NCI-H748 treated with DMSO at 0.1 percent for 48 hours (cell line): ENCODE data around the gene RHBDF2.

Experiments used
- DNase-seq: peaks from one replicate; lab custom pipeline; 2025; lab: John Stamatoyannopoulos, UW

The RHBDF2 gene

DNA sequence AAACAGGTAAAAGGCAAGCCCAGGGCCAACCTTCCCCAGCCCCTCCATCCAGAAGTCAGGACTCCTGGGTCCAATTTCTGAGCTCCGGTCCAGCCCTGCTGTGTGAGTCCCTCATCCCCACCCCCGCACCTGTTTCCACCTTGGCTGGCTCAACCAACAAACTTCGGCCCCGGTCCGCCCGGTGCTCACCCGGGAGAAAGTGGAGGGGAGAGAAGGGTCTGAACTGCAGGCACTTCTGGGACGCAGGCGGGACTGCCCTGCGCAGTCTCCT lies 541 bp downstream of the RHBDF2 start:
- no peak for DNase-seq

DNA sequence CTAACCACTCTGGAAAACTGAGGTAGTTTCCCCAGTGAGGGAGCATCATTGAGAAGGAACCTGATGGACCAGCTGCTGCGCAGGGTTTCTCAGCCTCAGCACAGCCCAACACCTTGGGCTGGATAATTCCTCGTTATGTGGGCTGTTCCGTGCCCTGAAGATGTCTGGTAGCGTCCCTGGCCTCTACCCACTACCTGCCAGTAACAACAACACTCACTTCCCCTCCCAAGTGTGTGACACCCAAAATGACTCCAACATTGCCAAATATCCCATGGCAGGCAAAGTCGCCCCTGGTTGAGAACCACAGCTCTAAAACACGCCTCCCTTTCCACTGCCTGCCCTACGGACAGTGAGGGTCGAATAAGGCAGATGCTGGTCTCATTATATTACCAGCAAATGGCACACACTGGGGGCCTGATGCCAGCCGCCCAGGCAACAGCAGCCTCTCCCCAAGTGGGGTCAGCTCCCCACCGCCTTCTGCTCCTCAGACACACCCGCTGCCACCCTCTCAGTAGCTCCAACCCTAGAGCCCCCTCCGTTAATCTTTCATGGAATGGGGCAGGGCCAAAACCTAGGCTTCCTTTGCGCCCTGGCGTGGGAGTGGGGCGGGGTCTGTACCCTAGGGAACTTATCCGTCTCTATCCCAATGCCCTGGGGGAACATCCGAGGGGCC lies 1.0 kb downstream of the RHBDF2 start:
- no peak for DNase-seq

GRCh38 chr17:76499267-76499667 lies 2.0 kb downstream of the RHBDF2 start:
- DNase-seq = no peak

DNA sequence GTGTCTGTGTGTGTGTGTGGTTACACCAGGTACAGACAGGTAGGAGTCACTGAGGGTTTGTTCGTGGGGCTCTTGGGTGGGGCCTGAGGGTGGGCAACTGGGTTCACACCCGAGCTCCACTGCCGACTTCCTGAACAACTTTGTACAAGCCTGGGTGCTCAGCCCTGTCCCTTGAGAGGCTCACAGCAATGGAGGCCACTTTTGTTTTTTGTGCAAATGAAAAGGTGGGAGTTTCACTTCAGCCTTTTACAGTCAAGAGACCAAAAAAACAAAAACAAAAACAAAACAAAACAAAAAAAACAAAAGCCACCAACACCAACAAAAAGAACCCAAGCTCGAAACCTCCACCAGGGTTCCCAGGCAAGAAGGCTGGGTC lies 2.4 kb downstream of the RHBDF2 start:
- DNase-seq = no peak

DNA sequence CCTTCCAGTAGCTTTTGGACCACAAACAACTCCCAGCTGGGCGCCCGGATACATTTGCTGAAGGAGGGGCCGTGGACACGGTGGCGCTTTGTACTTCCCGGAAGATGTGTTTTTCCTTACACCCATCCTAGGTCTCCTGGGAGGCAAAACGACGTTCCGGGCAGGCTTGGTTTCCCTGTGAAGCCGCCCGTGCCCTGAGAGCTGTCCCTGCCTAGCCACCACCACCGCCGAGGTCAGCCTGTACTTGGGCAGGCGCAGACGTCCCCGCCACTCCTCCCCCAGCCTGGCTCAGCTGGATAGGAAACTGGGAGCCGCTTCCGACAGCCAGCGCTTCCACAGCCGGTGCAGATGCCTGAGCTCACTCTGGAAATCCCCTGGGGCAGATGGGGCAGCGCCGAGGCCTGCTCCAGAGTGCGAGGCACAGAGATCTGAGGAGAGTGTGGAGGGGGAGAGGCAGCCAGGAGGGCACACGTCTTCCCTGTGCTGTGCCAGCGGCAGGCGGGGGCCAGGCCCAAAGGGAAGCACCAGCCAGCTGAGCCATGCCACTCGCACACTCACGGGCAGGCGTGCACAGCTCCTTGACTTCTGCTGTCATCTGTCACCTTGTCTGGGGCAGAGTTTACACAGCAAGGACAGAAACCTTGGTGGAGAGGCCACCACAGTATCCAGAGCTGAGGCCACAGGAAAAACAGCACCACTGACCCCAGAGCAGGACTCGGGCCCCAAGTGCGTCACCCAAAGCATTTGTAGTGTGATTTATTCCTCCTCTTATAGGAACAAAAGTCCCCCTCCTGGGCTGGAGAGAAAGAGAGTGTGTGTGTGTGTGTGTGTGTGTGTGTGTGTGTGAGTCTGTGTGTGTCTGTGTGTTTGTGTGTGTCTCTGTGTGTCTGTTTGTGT lies 3.0 kb downstream of the RHBDF2 start:
- no peak for DNase-seq

DNA sequence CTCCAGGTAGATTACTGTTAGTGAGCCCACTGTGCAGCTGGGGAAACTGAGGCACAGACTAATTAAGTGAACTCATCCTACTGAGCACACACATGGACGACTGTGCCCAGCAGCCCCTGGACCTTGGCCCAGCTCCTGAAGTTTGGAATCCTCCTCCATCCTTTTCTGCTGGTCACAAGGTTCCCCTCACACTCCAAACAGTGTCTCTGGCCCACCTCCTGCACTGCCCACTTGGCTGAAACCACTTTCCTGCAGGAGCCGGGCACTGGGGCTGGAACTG lies 3.6 kb downstream of the RHBDF2 start:
- no peak for DNase-seq

DNA sequence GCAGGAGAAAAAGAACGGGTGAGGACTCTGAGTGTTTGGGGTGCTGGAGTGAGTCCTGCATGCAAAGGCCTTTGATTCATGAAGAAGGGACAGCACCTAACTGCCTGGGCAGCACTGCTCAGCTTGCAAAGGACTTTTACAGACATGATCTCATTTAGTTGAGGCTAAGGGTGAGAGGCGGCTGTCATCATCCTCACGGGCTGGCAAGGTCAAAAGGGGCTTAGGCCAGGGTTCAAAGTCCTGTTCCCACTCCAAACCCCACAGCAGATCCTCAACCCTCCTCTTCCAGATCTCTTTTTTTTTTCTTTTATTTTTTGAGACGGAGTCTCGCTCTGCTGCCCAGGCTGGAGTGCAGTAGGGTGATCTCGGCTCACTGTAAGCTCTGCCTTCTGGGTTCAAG lies 4.8 kb downstream of the RHBDF2 start:
- no peak for DNase-seq

DNA sequence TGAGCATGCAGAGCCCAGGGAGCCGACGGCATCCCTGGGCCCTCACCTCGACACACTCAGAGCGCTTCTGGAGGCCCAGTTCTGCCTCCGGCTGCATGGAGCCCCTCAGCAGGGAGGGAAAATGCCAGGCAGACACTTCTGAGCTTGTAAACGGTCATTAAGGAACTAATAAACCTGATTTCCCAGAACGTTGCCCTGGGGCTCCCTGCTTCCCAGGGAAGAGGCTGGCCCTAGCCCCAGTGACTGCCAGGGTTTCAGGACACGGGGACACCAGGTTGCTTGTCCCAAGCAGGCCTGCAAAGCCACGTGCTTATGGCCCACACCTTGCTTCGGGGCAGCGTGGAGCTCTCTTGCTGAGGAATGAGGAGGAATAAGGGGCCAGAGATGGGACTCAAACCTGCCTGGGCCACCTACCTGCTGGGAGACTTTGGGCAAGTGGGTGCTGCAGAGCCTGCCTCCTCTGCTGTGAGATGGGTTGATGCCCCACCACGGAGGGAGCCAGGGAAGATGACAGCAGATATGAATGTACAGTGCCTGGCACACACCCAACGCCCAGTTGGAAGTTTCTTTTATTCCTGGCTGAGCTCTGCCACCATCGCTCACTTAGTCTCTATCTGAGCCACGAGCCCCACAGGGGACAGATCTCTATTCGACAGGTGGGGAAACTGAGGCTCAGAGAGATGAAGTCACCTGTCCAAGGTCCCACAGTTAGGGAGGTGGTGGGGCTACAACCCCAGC lies 5.4 kb downstream of the RHBDF2 start:
- DNase-seq = no peak

- DNase-seq = no peak
Observed at GRCh38 chr17:76493505-76494167, 7.6 kb downstream of the RHBDF2 start.

DNA sequence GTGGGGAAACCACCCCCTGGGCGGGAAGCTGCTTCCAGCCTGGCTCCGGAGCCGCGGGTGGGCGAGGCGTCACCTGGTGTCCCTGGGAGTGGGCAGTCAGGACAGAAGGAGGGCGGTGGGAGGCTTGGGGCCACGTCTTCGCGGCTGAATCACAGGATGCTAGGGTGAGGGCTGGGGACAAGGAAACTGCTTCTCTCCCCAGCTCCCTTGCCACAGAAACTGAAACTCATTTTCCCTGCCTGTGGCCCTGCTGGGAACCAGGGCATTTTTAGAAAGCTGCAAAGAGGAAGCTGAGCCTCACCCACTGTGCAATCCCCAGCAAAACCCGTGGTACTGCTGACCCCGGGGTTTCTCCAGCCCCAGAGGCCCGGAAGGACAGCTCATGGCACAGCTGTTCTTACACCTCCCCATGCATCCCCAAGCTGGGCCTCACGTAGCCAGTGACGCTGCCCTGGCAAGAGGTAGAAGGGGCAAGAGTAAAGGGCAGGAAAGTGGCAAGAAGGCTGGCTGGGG lies 8.2 kb downstream of the RHBDF2 start:
- DNase-seq = no peak

DNA sequence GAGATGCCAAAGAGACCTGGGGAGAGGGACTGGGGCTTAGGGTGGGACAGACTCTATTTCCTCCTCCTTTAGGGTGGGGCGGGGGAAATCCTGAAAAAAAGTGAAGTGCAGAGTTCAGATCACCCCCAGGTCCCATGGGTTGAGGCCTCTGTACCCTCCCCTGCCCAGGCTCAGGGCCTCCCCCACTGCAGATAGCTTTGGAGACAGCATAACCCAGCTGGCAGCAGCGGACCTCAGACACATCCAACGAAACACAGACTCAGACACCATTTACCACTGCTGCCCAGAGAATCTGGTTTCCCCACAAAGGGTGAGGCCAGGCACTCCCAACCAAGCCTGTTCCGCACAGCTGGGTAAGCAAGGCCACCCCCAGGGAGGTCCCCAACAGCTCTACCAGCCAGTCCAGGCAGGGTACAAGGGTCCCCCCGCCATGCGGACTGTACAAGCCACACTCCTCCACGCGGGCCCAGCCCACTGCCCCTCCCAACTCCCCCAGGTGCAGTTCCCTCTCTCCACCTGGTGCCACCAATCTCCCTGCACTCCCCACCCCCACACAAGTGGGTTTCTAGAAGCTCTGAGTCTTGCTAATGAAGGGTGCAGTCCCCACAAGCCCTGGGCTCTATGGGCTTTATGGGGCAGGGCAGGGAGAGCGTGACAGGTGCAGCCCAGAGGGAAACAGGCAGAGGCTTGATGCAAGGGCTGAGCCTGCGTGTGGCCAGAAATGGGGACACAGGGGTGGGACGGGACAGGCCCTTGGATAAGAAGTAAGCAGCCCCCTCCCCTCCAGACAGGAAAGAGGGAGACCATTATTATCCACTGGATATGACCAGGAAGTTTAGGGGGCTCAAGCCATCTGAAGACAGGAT lies 8.9 kb downstream of the RHBDF2 start:
- no peak for DNase-seq

DNA sequence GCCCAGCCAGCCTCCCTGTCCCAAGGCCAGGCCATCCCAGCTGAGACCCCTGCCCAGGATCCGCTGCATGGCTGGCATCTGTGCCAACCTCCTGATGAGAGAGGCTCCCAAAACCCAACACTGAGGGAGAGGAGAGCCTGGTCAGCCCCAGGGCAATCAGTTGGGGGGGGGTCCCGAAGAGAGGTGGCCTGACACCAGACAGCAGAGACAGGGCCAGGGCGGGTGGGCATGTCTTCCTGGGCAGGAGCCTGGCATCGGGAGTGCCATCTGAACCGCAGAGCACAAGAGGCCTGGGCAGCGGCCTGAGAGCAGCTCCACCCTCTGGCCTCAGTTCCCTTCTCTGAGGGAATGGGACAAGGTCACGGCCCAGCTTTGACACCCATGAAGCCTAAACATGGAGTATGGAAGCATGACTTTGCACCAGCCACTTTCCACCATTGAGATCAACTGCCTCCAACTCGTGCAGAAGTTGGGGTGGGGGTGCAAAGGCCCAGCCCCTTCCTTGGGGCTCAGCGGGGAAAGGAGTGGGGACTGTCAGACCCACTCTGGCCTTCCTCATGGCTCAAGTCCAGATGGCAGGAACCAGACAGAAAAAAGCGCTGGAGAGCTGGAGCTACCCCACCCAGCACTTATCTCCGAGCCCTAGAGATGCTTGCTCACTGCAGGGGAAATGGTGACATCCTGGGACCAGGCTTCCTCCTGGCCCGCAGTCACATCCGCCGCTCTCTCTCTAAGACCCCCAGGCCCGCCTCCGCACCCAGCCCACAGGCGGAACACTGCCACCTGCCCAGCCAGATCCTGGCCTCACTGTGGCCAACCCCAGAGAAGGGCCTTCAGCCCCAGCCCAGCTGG lies 9.7 kb downstream of the RHBDF2 start:
- DNase-seq = no peak

DNA sequence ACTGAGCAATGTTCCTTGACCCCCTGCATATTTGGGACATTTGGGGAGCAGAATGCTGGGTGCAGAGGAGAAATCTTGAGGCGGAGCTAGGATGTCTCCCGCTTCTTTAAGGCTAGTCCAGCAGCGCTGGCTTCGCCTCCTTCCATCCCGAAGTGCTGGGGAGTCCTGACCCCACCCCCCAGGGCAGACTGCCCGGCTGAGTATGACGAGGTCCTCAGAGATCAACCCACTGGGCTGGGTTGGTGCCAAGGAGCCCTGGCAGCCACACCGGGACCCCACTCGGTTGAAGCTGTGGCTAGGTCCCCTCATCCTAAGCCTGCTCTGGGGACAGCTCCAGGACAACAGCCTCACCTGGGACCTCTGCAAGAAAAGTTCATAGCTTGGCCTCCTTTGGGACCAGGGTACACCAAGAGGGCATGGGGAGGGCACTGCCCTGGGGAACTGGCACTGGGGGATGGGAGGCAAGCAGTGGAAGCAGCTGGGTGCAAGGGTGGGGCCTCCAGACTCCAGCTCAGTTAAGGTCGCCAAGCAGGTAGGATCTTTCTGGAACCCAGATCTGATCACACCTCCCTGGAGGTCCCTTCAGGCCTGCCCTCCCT lies 11.0 kb downstream of the RHBDF2 start:
- no peak for DNase-seq

DNA sequence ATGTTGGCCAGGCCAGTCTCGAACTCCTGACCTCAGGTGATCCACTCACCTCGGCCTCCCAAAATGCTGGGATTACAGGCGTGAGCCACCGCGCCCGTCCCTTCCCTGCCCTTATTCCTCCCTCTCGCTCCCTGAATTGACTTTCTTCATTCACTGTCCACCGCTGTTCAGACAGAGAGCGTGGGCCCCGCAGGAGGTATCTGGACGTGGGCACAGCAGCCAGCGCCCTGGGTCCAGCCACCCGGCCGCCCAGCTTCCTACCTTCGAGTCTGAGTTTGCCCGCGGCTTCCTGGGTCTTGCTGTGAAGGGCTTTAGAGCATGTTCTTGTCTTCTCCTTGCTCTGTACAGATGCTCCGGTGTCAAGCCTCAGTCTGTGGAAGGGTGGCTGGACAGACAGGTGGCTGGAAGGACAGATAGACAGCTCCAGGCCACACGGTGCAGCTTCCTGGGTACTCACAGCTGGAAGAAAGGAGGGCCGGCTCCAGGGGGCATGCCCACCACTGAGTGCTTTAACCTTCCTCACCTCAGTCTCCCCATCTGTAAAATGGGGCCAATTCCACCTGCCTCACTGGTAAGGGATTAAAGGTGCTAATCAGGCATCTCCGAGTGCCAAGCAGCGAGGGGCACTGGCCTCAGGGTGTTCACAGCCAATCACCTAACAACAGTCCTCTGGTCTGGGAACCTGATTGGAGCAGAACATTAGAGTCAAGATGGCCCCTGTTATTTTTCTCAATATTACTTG lies 13.6 kb downstream of the RHBDF2 start:
- no peak for DNase-seq

DNA sequence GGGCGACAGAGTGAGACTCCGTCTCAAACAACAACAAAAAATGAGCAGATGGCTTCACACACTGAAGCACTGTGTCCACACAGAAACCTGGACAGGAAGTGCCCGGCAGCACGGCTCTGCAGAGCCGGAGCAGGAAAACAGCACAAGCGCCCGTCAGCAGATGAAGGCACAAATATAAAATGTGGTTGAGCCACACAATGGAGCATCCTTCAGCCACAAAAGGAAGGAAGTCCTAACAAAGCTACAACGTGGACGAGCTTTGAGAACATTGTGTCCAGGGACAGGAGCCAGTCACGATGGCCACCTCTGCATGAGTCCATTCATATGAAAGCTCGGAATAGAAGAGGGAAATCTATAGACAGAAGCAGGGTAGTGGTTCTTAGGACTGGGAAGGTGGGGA lies 15.7 kb downstream of the RHBDF2 start:
- peak; percentile 0 for DNase-seq

GRCh38 chr17:76484228-76484725 lies 16.9 kb downstream of the RHBDF2 start:
- DNase-seq = no peak

GRCh38 chr17:76481071-76481655 lies 20.1 kb downstream of the RHBDF2 start:
- DNase-seq = no peak

DNA sequence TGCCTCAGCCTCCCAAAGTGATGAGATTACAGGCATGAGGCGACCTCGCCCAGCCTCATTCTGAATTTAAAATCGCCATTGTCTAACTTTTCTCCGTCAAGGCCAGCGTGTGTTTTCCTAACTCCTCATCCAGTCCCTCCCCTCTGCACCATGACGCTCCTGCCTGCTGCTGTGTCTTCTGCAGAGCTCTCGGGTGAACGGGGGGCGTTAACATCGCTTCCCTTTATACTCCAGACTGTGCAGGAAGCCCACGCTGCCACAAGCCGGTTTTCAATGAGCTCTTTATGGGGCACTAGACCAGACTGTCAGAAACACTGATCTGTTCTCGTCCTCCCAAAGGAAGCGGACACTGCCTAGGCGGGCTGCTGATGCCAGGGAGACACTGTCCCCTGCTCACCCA lies 20.6 kb downstream of the RHBDF2 start:
- no peak for DNase-seq

DNA sequence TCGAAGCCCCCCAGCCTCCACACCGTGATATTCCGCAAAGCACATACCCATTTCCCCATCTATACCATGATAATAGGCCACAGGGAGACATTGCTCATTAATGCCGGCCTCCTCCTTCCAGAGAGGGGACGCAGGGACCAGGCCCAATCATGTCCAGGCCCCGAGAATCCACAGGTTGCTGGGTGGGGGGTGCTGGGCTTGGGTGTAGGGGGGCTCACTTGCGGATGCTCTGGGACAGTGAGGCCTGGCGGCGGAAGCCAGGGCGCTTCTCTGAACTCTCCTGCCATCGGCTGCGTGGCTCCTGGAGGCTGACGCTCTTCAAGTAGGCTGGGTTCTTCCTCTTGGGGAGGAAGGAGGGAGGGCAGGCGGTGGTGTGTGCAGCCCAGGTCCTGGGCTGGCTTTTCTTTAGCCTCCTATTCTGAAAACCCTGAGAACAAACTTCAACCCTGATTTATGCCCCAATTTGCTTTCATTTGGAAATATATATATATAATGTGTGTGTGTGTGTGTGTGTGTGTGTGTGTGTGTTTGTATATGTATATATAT lies 21.6 kb downstream of the RHBDF2 start:
- DNase-seq = no peak
